ENCODE data around the gene PEX14. TPM values are rescaled to one million over a fixed set of nuclear protein-coding genes. Genes with fewer than 3 reads are reported as not detected.

PEX14 gene
- total RNA-seq, 1 experiment from 2014 or later = 36.0 TPM

- Histone ChIP-seq H3K27ac (ENCODE audit: low read length) (no peak overlapping the region), H3K9me3 (ENCODE audit: control insufficient read depth, insufficient read depth, low read depth, low read length) (no peaks in the 10 kb centered on the region), H3K4me3 (ENCODE audit: low read depth in 2 of 2, low read length in 2 of 2) (no peak overlapping the region), H3K4me1 (ENCODE audit: control insufficient read depth, insufficient read depth, low read length) (peaks cover 11% of the 10 kb centered on the region), H3K36me3 (ENCODE audit: control insufficient read depth, insufficient read depth, low read length) (no peaks in the 10 kb centered on the region), H3K27me3 (ENCODE audit: control insufficient read depth, insufficient read depth, low read length) (no peaks in the 10 kb centered on the region)
- in situ Hi-C loops (cut with HindIII; ENCODE audit: low pct_unique_long_range_greater_than_20kb, low sequenced_read_pairs) (no loop called here), intact Hi-C loops (cut with micrococcal nuclease; ENCODE audit: unreplicated experiment) (no loop called here)
- TF ChIP-seq SIN3A (IDR thresholded peaks at IDR 0.05; ENCODE audit: borderline replicate concordance, insufficient read depth, low read depth, low read length) (no peak), TCF7L2 (IDR thresholded peaks at IDR 0.05; ENCODE audit: low read depth, low read length) (no peak), POLR2AphosphoS5 (IDR thresholded peaks at IDR 0.05; ENCODE audit: low read depth, low read length) (no peak), CTCF (IDR thresholded peaks at IDR 0.05) (no peak)
- TF ChIP-seq, protein P1, sequence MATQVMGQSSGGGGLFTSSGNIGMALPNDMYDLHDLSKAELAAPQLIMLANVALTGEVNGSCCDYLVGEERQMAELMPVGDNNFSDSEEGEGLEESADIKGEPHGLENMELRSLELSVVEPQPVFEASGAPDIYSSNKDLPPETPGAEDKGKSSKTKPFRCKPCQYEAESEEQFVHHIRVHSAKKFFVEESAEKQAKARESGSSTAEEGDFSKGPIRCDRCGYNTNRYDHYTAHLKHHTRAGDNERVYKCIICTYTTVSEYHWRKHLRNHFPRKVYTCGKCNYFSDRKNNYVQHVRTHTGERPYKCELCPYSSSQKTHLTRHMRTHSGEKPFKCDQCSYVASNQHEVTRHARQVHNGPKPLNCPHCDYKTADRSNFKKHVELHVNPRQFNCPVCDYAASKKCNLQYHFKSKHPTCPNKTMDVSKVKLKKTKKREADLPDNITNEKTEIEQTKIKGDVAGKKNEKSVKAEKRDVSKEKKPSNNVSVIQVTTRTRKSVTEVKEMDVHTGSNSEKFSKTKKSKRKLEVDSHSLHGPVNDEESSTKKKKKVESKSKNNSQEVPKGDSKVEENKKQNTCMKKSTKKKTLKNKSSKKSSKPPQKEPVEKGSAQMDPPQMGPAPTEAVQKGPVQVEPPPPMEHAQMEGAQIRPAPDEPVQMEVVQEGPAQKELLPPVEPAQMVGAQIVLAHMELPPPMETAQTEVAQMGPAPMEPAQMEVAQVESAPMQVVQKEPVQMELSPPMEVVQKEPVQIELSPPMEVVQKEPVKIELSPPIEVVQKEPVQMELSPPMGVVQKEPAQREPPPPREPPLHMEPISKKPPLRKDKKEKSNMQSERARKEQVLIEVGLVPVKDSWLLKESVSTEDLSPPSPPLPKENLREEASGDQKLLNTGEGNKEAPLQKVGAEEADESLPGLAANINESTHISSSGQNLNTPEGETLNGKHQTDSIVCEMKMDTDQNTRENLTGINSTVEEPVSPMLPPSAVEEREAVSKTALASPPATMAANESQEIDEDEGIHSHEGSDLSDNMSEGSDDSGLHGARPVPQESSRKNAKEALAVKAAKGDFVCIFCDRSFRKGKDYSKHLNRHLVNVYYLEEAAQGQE (IDR thresholded peaks at IDR 0.05; ENCODE audit: insufficient read depth in 1 of 2, low read depth in 2 of 2, low read length in 1 of 2) = no peak
- ATAC-seq (no peak), DNase-seq (ENCODE audit: low read depth, low spot score) (no peak)
- ChIA-PET CTCF (no interaction called here), POLR2A (no interaction called here)
- no TSS peak for BruUV-seq (replicated peaks)
These were observed 163.8 kb downstream of the PEX14 start for GRCh38 chr1:10638559-10639005.

DNA sequence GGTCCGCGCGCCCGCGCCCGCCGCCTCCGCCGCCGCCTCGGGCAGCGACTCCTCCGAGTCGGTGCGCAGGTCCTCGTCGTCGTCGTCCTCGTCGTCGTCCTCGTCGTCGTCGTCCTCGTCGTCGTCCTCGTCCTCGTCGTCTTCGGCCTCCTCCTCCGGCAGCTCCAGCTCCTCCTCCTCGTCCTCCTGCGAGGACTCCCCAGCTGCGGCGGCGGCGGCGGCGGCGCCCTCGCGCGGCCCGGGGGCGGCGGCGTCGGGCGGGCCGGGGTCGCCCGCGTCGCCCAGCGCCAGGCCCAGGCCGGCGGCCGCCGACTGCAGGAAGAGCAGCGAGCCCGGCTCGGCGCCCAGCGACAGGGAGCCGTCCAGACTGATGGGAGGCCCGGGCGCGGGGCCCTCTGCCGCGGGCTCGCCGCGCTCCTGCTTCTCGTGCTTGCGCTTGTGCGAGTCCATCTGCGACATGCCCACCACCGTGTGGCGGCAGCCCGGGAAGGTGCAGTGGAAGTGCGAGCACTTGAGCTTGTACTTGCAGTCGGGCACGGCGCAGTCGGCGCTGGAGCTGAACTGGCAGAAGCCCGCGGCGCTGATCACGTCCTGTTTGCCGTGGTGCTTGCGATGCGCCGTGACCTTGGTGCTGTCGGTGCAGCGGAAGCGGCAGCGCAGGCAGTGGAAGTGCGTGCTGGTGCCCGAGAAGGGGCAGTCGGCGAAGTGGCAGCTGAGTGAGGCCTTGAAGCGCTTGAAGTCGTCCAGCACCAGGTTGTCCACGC, 164.4 kb downstream of the PEX14 start:
- POLR2A ChIA-PET = no interaction called here

More for the DNA sequence above, 164.4 kb downstream of the PEX14 start:
- in situ Hi-C loops (cut with HindIII; ENCODE audit: low pct_unique_long_range_greater_than_20kb, low sequenced_read_pairs) (no loop called here), intact Hi-C loops (cut with micrococcal nuclease; ENCODE audit: unreplicated experiment) (no loop called here)
- no peaks in the 10 kb centered on the region for H3K9me3 ChIP-seq (ENCODE audit: control insufficient read depth, insufficient read depth, low read depth, low read length)
- TF ChIP-seq CTCF (IDR thresholded peaks at IDR 0.05) = no peak
- TF ChIP-seq SIN3A (IDR thresholded peaks at IDR 0.05; ENCODE audit: borderline replicate concordance, insufficient read depth, low read depth, low read length) = no peak
- no peak for TF ChIP-seq POLR2AphosphoS5 (IDR thresholded peaks at IDR 0.05; ENCODE audit: low read depth, low read length)
- no peak for TF ChIP-seq TCF7L2 (IDR thresholded peaks at IDR 0.05; ENCODE audit: low read depth, low read length)
- TF ChIP-seq, protein P1 (IDR thresholded peaks at IDR 0.05; ENCODE audit: insufficient read depth in 1 of 2, low read depth in 2 of 2, low read length in 1 of 2) = no peak
- no peak overlapping the region for H3K4me3 ChIP-seq (ENCODE audit: low read depth in 2 of 2, low read length in 2 of 2)
- no peaks in the 10 kb centered on the region for H3K36me3 ChIP-seq (ENCODE audit: control insufficient read depth, insufficient read depth, low read length)
- H3K4me1 ChIP-seq (ENCODE audit: control insufficient read depth, insufficient read depth, low read length) = peaks cover 11% of the 10 kb centered on the region
- no peak for ATAC-seq
- CTCF ChIA-PET = no interaction called here
- no TSS peak for BruUV-seq (replicated peaks)
- H3K27ac ChIP-seq (ENCODE audit: low read length) = no peak overlapping the region
- DNase-seq (ENCODE audit: low read depth, low spot score) = no peak
- no peaks in the 10 kb centered on the region for H3K27me3 ChIP-seq (ENCODE audit: control insufficient read depth, insufficient read depth, low read length)

Data from Panc1 (cell line).